HFF-Myc (cell line): ENCODE data around the gene ZNF12.

Experiments
- DNase-seq: peaks from one replicate; pipeline ENCODE4 v3.0.0-alpha.2; 2011; ENCODE audit warnings: low read depth; ENCODE audit errors: extremely low read depth
- H3K4me3 ChIP-seq: replicated peaks from 2 replicates; pipeline ENCODE4 v1.5.1; 2011; ENCODE audit warnings: low read depth, mild to moderate bottlenecking, control low read depth, low read length
- TF ChIP-seq, protein P1 (sequence below): IDR thresholded peaks from 2 replicates; pipeline ENCODE4 v1.5.1; 2012; ENCODE audit warnings: mild to moderate bottlenecking, low read depth, low read length, control low read depth; ENCODE audit errors: missing control alignments

Gene ZNF12

DNA sequence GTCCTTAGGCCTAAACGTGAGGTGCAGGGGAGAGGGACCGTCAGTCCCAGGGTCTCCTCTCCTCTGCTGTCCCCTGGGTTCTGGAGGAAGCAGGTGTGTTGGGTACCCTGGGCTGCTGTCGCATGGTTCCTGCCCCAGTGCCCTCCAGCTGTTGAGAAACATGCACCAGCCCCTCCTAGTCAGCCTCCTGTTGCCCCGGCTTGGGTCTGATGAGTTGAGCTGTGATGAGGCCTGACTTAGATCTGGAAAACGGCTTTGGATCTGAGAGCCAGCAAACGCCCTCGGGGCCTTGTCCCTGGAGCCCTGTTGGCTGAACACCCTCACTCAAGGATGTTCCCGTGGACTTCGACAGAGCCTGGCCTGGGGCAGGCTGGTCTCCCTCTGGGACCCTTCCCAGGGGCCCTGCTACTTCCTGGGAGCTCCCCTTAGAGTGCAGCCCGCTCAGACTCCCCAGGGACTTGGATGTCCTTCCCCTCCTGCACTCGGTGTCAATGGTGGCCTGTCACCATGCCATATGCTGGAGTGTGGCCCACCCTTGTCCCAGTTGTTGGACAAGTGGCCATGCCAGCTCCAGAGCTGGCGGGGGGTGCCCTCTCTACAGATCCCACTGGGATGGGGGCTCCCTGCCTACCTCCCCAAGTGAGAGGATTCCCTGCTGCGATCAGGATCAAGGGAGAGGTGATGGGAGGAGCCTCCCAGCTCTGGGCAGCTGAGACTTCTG, 57.3 kb downstream of the ZNF12 start:
- TF ChIP-seq, protein P1, sequence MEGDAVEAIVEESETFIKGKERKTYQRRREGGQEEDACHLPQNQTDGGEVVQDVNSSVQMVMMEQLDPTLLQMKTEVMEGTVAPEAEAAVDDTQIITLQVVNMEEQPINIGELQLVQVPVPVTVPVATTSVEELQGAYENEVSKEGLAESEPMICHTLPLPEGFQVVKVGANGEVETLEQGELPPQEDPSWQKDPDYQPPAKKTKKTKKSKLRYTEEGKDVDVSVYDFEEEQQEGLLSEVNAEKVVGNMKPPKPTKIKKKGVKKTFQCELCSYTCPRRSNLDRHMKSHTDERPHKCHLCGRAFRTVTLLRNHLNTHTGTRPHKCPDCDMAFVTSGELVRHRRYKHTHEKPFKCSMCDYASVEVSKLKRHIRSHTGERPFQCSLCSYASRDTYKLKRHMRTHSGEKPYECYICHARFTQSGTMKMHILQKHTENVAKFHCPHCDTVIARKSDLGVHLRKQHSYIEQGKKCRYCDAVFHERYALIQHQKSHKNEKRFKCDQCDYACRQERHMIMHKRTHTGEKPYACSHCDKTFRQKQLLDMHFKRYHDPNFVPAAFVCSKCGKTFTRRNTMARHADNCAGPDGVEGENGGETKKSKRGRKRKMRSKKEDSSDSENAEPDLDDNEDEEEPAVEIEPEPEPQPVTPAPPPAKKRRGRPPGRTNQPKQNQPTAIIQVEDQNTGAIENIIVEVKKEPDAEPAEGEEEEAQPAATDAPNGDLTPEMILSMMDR = no peak
- DNase-seq = no peak
- no peak overlapping the region for H3K4me3 ChIP-seq

DNA sequence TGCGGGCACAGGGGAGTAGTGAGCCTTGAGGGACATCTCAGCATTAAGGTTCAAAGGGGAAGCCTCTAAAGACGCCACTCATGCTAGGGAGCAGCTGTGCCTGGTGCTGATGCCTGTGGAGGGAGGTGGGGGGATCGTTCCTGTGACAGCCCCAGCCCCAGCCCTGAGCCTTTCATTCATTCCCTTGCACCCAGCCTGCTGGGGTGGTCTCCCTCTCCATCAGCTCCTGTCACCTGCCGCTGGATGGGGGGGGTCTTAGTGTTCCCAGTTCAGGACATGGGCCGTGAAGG, 58.0 kb downstream of the ZNF12 start:
- no peak overlapping the region for H3K4me3 ChIP-seq
- TF ChIP-seq, protein P1 = no peak
- no peak for DNase-seq

DNA sequence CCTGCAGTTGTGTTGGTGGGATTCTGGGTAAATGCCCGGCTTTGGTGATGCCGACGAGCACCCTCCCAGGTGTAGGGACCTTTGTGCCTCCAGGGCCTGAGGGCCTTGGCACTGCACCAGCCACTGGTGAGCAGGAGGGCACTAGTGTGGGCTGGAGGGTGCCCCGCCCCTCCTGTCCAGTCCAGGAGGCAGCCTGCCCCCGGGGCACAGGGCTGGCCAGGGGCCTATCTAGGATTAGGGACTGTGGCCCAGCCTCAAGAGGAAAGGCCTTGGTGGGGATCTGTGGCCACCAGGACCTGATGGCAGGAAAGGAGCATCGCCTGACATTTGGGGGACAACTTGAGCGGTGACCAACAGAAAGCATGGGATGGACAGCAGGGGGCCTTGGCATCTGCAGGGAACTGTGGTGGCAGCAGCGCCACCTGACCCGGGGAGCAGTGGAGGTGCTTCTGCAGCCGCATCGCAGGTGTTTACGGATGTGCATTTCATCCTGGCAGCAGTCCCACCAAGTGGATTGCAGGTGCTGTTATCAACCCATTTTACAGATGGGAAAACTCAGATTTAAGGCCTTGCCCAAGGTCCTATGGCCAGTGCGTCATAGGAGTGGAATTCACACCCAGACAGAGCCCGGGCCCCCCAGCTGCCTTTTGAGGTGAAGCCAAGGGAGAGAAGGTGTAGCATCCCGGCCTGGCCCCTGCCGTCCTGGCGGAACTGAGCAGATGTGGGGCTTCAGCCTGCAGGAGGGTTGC, 58.5 kb downstream of the ZNF12 start:
- TF ChIP-seq, protein P1 = no peak
- H3K4me3 ChIP-seq = no peak overlapping the region
- no peak for DNase-seq

DNA sequence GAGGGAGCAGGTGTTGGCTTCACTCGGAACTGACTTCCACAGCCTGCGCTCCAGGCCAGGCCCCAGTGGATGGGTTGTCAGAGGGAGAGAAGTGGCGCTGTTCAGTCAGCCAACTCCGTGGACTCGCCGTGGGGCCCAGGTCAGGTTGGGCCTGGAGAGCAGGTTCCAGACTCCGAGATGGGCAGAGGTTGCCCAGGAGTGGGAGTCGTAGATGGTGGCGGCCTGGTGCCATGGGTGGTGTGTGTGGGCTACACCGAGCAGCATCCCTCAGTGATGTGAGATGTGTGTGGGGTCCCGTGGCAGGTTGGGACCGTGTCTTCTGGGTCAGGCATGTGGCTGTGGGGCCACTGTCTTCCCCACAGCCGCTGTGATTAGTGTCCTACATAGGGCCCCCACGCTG, 59.2 kb downstream of the ZNF12 start:
- no peak overlapping the region for H3K4me3 ChIP-seq
- TF ChIP-seq, protein P1 = no peak
- DNase-seq = no peak

DNA sequence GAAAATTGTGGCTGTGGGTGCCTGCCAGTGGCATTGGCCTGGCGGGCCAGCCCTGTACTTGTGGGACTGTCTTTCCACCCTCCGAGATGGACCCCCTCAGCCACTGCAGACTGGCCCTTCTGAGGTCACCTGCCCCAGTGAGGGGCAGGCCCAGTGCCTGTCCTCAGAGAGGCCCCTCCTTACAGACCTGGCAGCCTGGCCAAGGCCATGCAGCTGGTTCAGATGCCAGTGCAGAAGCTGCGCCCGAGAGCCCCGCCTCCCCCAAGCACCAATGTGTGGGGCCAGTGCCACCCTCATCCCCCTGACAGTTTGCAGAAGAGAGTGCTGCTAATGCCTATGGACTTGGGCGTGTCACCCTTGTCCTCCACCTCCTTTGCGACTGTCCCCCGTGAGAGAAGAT, 59.7 kb downstream of the ZNF12 start:
- H3K4me3 ChIP-seq = no peak overlapping the region
- TF ChIP-seq, protein P1 = no peak
- DNase-seq = no peak

DNA sequence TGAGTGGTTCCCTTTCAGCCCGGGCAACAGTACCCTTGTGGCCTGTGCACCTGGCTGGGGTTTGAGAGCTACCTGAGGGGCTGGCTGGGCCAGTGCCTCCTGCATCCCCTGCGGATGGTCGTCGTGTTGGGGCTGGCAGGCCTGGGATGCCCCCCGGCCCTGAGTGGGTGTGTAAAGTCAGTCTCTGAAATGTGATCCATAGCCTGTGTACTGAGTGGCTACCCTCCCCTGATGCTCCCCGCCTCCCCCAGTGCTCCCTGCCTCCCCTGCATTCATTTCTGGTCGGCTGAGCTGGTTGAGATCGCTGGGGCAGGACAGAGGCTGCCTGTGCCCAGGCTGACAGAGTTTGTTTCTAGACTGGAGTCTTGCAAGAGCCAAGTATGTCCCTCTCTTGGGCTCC, 60.3 kb downstream of the ZNF12 start:
- no peak for DNase-seq
- TF ChIP-seq, protein P1 = no peak
- H3K4me3 ChIP-seq = no peak overlapping the region

DNA sequence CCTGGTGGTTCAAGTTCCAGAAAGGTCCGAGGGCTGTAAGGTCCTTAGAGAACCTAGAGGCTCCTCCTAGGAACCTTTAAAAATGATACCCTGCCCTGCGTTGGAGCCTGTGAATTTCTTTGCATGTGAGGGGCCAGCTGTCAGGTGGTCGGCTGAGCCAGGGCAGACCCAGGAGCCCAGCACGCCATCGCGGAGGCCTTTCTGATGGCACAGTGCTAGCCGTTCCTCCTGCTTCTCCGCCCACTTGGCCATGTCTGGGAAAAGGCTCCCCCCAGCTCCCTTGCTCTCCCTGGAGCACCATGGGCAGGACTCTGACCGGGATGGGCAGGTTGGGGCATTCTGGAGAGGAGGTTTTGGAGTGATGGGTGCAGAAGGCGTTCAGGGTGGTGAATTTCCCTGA, 62.0 kb downstream of the ZNF12 start:
- H3K4me3 ChIP-seq = no peak overlapping the region
- TF ChIP-seq, protein P1 = no peak

More for the DNA sequence above, 62.0 kb downstream of the ZNF12 start:
- DNase-seq = no peak
